ENCODE results near the gene FAM237B.

DNA sequence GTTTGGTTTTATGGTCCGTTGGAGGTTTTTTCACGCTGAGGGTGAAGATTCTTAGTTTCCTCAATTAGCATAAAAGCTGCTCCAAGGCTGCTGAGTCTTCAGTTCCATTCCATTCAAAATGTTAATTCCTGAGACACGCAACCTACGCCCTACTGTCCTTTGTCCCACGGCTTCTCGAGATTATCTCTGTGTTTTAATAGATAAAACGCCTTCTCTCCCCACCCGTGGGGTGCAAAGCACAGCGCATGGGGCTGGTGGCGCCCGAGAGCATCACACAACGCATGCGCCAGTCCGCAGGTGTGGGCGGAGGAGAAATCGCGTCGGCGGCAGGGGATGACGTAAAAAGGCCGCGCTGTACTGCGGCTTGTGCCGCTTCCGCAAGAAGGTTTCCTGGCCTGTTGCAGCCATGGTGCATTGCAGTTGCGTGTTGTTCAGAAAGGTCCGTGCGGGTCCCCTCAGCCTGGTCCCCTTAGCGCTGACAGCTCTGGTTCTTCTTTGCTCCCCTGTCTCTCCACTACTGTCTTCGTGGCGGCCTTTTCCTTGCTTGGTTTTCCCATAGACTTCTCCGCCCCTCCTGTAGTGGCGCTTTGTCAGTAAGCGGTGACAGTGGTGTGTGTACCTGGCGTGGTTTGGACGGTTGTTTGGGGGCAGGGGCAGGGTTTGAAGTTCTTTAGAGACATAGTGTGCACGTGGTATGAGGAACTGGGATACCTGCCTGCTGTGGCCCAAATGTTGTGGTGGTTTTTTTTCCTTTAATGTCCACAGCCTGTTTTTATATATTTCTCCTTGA, 25.4 kb upstream of the FAM237B start, which contains the start of gene GTPBP10:
- TF ChIP-seq, protein P1, sequence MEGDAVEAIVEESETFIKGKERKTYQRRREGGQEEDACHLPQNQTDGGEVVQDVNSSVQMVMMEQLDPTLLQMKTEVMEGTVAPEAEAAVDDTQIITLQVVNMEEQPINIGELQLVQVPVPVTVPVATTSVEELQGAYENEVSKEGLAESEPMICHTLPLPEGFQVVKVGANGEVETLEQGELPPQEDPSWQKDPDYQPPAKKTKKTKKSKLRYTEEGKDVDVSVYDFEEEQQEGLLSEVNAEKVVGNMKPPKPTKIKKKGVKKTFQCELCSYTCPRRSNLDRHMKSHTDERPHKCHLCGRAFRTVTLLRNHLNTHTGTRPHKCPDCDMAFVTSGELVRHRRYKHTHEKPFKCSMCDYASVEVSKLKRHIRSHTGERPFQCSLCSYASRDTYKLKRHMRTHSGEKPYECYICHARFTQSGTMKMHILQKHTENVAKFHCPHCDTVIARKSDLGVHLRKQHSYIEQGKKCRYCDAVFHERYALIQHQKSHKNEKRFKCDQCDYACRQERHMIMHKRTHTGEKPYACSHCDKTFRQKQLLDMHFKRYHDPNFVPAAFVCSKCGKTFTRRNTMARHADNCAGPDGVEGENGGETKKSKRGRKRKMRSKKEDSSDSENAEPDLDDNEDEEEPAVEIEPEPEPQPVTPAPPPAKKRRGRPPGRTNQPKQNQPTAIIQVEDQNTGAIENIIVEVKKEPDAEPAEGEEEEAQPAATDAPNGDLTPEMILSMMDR (IDR thresholded peaks at IDR 0.05), result peak; percentile 51 to 92 (median 82)
- TF ChIP-seq POLR2A (IDR thresholded peaks at IDR 0.05), result peak; percentile 69 to 93 (median 90)
